Measurements from ENCODE around the gene EEPD1.
"Not testable (repeated sequence)": the region's sequence is repeated elsewhere in the genome, so short reads cannot be mapped to it uniquely, and the experiment has no call there.

Gene EEPD1

GRCh38 chr7:36152756-36153570 lies at the start of gene EEPD1:
TSS of gene EEPD1 (plus strand) at chr7:36153254. CDS start at chr7:36154325, 1,071 bp downstream.
- DNase-seq (ENCODE audit: low read depth) = peak; percentile 99

- DNase-seq (ENCODE audit: low read depth) = no peak
Observed at GRCh38 chr7:36103837-36104561, 49.1 kb upstream of the EEPD1 start.

DNA sequence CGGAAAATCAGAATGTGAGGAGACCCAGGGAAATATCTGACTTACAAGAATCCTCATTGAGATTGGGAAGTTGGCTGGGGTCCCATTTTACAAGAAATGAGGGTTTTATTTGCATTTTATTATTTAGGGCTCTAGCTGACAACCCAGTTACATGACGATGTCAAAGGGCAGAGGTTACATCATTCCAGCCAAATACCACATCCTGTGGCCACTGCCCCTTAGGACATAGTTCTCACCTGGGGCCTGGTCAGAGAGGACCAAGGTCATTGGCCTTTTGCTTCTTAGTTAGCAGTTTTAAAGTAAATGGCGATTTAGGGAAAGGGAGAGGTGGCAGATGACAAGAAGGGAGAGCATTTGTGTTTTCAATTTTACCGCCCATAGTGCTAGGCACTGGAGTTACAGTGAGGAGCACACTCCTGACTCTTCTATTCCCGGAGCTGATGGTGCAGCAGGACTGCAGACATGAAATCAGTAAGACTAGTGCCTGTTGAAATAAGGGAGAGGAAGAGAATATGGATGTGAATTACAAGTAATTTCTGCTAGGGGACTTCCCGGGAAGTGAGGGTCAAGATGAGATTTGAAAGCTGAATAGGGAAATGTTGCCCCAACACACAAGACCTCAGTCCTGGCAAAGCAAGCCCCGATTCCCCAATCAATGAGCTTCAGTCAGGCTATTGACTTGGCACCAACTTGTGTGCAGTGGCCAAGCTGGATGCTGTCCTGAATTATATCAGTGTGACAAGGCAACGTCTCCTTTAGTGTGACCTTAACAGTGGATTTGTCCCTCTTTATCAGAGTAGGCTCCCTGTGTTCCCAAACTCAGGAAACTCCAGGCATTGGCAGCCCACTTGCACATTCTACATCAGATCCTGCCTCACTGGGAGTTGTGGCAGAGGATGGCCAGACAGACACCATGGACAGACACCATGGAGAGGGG lies 45.8 kb upstream of the EEPD1 start:
- not testable (repeated sequence) for DNase-seq (ENCODE audit: low read depth)

DNA sequence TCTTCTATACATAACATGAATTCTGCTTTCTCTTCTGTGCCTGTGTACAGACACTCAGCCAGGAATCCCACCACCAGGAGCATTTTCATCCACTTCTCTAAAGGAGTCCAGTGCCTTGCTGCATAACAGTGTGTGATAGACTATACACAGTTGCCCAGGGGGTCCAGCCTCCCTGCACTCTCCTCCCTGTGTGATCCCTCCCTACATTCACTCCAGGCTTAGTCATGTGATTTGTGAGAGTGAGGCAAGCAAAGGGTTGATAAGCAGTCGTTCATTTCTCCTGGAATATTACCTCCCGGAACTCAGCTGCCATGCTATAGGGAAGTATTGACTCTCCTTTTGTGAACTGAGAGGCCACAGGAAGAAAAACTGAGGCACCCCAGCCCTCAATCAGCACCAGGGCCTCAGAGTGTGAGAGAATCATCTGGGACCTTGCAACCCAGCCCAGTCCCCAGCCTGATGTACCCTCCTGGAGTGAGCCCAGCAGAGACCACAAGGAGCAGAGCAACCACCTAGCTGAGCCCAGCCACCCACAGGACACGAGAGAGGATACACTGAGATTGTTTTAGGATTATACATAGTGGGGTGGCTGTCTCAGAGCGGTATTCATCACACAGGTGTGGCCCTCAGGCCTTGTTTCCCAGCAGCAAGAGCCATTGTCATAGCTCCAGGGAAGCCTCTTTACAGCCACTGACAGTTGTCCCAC lies 45.0 kb upstream of the EEPD1 start:
- DNase-seq (ENCODE audit: low read depth) = no peak

GRCh38 chr7:36109013-36109627 lies 43.9 kb upstream of the EEPD1 start:
- no peak for DNase-seq (ENCODE audit: low read depth)

DNA sequence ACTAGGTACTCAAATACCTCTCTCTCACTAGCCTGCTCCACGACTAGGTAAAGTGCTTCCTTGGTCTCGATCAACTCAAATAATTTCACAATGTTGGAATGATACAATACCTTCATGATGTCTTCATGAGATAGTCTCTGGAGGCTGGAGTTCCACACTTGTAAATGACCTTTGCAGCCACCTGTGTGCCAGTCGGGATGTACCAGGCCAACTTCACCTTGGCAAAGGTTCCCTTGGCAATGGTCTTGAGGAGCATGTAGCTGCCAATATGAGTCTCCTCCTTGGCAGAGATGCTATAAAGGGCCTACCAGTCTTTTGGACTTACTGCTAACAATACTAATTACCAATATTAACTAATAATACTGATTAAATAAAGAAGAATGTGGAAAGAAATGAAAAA lies 42.5 kb upstream of the EEPD1 start:
- DNase-seq (ENCODE audit: low read depth) = no peak

- no peak for DNase-seq (ENCODE audit: low read depth)
Observed at GRCh38 chr7:36112969-36113368, 40.1 kb upstream of the EEPD1 start.

- DNase-seq (ENCODE audit: low read depth) = no peak
Observed at GRCh38 chr7:36114355-36114754, 38.7 kb upstream of the EEPD1 start.

GRCh38 chr7:36115448-36116321 lies 37.4 kb upstream of the EEPD1 start:
- DNase-seq (ENCODE audit: low read depth) = peak; percentile 98

DNA sequence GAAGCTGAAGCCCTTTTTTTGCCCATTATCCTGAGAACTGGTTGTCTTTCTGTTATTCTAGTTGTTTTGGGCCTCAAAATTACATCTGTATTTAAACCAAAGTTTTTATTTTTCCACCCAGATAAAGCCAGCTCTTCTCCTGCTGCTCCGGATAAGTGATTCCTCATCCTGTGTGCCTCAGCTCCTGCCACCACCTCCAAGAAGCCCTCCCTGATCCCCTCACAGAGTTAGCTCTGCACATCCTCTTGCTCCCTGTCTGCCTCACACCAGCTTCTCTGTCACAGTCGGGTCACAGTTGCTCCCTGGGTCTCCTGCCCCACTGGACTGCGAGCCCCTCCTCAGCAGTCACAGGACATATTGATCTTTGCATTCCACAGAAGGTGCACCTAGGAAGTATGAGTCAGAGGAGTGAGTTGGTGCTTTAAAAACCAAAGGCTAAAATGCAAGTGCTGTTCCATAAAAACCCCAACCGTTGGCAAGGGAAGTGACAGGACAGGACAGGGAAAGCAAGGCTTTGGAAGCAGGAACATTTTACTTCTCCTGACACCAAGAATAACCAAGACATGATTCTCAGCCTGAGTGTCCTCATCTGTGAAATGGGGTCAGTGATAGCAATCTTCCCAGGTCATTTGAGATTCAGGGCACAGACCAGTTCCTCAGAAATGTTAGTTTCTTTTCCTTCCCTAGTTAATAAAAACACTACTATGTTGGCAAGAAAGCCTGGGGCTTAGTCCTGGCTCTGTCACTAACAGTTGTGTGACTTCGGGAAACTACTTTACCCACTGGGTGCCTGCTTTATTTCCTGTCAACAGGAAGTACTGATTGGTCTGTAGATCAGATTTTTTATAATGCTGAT lies 36.5 kb upstream of the EEPD1 start:
- peak; percentile 22 for DNase-seq (ENCODE audit: low read depth)

- DNase-seq (ENCODE audit: low read depth) = no peak
Observed at GRCh38 chr7:36117203-36117840, 35.7 kb upstream of the EEPD1 start.

- DNase-seq (ENCODE audit: low read depth) = no peak
Observed at GRCh38 chr7:36118344-36118743, 34.7 kb upstream of the EEPD1 start.

DNA sequence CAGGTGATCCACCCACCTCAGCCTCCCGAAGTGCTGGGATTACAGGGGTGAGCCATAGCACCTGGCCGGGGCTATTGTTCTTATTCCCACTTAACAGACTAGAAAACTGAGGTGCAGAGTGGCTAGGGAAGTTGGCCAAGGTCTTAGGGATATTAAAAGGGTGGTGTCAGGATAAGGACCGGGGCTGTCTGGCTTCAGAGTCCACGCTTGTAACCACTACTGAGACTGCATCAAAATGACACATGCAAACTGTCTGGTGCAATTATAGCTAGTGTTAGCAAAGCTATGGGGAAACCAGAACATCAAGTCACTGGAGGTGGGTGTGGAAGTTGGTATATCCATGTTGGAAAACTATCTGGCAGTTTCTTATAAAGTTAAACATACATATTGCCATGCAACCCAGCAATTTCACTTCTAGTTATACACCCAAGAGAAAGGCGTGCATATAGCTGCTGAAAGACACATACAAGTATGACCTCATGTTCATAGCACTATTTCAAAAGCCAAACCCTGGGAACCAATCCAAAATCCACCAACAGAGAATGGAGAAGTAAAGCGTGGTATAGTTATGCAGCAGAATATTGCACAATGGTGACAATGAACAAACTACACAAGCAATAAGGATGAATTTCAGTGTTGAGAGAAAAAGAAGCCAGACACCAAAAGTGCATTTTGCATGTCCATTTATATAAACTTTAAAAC lies 33.9 kb upstream of the EEPD1 start:
- peak; percentile 98 for DNase-seq (ENCODE audit: low read depth)

DNA sequence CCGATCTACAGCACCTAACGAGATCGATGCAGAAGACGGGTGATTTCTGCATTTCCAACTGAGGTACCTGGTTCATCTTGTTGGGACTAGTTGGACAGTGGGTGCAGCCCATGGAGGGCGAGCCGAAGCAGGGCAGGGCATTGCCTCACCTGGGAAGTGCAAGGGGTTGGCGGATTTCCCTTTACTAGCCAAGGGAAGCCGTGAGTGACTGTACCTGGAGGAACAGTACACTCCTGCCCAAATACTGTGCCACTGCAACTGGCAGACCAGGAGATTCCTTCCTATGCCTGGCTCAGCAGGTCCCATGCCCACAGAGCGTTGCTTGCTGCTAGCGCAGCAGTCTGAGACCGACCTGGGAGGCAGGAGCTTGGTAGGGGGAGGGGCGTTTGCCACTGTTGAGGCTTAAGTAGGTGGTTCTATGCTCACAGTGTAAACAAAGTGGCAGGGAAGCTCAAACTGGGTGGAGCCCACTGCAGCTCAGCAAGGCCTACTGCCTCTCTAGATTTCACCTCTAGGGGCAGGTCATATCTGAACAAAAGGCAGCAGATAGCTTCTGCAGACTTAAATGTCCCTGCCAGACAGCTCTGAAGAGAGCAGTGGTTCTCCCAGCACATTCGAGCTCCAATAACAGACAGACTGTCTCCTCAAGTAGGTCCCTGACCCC lies 32.9 kb upstream of the EEPD1 start:
- not testable (repeated sequence) for DNase-seq (ENCODE audit: low read depth)

GRCh38 chr7:36125630-36126029 lies 27.4 kb upstream of the EEPD1 start:
- not testable (repeated sequence) for DNase-seq (ENCODE audit: low read depth)

DNA sequence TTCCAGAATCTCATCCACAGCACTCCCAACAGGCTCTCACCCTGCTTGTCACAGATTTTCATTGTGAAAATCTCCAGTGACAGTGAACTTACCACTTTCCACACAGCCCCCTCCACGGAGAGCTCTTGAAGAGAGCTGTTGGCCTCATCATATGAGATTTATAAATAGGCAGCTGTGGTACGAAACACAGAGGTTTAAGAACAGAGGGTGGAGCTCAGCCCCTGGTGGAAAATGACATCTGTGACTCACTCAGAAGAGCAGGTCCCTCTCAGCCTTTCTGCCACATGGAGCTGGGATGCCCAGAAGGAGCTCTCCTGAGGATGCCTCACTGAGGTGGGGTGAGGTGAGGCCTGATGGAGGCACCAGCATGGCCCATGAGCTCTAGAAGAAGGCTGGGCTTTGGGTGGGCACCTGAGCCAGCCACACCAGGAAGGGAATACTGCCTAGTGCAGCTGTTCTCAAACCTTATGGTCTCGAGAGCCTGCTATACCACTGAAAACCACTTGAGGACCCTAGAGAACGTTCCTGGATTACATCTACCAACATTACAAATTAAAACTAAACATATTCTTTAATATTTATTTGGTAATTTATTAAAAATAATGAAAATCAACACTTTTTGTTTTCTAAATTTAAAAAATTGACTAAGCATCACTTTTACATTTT lies 25.8 kb upstream of the EEPD1 start:
- no peak for DNase-seq (ENCODE audit: low read depth)
